Natural killer cell treated with Interleukin-12 subunit alpha and Interleukin-12 subunit beta and Interleukin-15 and Interleukin-18, amount 100 ng/mL, for 72 hours (primary cell): Measurements from ENCODE around the gene DLG2. TPM values are rescaled to one million over a fixed set of nuclear protein-coding genes. Genes with fewer than 3 reads are reported as not detected.

Experiments
- ATAC-seq, 2 donors: fragments of 150-1000 bp; cut with Tn5 transposase in 1 of 2; sonication (Bioruptor Pico), chemical (Tn5 transposase) in 1 of 2; 2 replicates each; pipeline ENCODE4 v1.10.0; 2021
- DNase-seq: peaks from one replicate; pipeline ENCODE4 v3.0.0; 2022; ENCODE audit warnings: low spot score
- H3K27ac Mint-ChIP-seq, 2 donors: 1 replicate in 1 of 2; 2 replicates in 1 of 2; pipeline ENCODE4 v1.8.0; 2022; ENCODE audit warnings: mixed read lengths in 2 of 2, mild to moderate bottlenecking in 1 of 2, moderate library complexity in 1 of 2
- H3K27me3 Mint-ChIP-seq, 2 donors: 1 replicate in 1 of 2; 2 replicates in 1 of 2; pipeline ENCODE4 v1.8.0; 2022; ENCODE audit warnings: mixed read lengths in 2 of 2
- H3K36me3 Mint-ChIP-seq: one replicate; pipeline ENCODE4 v1.8.0; 2022; ENCODE audit warnings: mixed read lengths
- H3K4me1 Mint-ChIP-seq, 2 donors: 1 replicate in 1 of 2; 2 replicates in 1 of 2; pipeline ENCODE4 v1.8.0; 2022; ENCODE audit warnings: low read depth in 2 of 2, mixed read lengths in 2 of 2, mild to moderate bottlenecking in 1 of 2
- H3K4me3 Mint-ChIP-seq: one replicate; pipeline ENCODE4 v1.8.0; 2022; ENCODE audit warnings: mixed read lengths
- H3K9me3 Mint-ChIP-seq: 2 replicates; pipeline ENCODE4 v1.8.0; 2022; ENCODE audit warnings: mixed read lengths
- total RNA-seq, 2 donors: library from RNA; stranded (reverse); gene quantifications; one replicate each; pipeline ENCODE4 v1.2.3, GENCODE V29; 2022

The DLG2 gene
- total RNA-seq, 2 donors from 2014 or later: 1.1 to 1.7 TPM

GRCh38 chr11:84438565-84438964 lies 1188.6 kb downstream of the DLG2 start:
- no peak overlapping the region for H3K4me3 Mint-ChIP-seq
- H3K36me3 Mint-ChIP-seq: no peaks in the 10 kb centered on the region
- ATAC-seq (no peak), DNase-seq (no peak)
- H3K27me3 Mint-ChIP-seq: no peaks in the 10 kb centered on the region
- peaks cover 10% of the 10 kb centered on the region for H3K9me3 Mint-ChIP-seq
- no peaks in the 10 kb centered on the region for H3K4me1 Mint-ChIP-seq
- no peak overlapping the region for H3K27ac Mint-ChIP-seq

- H3K27ac Mint-ChIP-seq: no peak overlapping the region
- no peak overlapping the region for H3K4me3 Mint-ChIP-seq
- H3K27me3 Mint-ChIP-seq: no peaks in the 10 kb centered on the region
- no peaks in the 10 kb centered on the region for H3K4me1 Mint-ChIP-seq
- H3K36me3 Mint-ChIP-seq: no peaks in the 10 kb centered on the region
- DNase-seq (no peak), ATAC-seq (no peak)
- H3K9me3 Mint-ChIP-seq: peaks cover 10% of the 10 kb centered on the region
Measured at GRCh38 chr11:84437071-84437980, 1189.8 kb downstream of the DLG2 start.

DNA sequence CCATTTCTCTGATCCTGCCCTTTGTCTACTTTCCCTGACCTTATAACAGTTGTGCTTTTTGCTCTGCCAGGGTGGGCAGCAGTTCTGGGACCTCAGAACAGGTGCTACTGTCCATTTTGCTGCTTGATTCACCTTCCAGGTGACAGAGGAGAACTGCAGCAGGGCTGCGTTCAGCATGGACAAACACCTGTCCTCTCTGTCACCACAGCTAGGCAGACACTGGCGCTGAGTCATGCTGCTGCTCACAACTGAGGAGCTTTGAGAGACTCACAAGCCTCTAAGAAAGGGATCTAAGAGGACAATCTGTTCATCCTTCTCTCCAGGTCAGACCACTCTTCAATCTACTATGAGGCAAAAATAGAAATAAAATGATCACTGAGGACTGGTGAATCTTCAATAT lies 1196.5 kb downstream of the DLG2 start:
- H3K9me3 Mint-ChIP-seq: peaks cover 12% of the 10 kb centered on the region
- H3K27me3 Mint-ChIP-seq: no peaks in the 10 kb centered on the region
- H3K4me3 Mint-ChIP-seq: no peak overlapping the region
- no peak overlapping the region for H3K27ac Mint-ChIP-seq
- no peaks in the 10 kb centered on the region for H3K4me1 Mint-ChIP-seq
- ATAC-seq: no peak
- no peaks in the 10 kb centered on the region for H3K36me3 Mint-ChIP-seq
- no peak for DNase-seq

DNA sequence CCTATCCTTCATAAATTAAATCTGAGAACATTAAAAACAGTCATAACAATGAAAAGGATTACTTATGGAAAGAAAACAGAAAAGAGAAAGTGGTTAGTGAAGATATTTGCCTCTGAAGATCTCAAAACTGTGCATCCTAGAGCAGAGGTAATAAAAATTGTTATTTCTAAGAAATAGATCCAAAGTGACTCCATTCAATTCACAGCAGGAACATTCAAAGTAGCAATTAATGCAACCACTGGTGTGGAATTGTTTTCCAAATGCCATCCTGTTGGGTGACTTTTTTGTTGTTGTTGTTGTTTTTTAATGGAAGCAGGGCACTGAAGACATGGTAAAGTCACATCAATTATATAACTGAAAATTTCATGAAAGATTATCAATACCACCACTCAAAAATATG lies 1201.5 kb downstream of the DLG2 start:
- ATAC-seq: no peak
- no peak for DNase-seq
- H3K4me1 Mint-ChIP-seq: no peaks in the 10 kb centered on the region
- no peaks in the 10 kb centered on the region for H3K27me3 Mint-ChIP-seq
- H3K27ac Mint-ChIP-seq: no peak overlapping the region
- H3K4me3 Mint-ChIP-seq: no peak overlapping the region
- H3K36me3 Mint-ChIP-seq: peaks cover 6% of the 10 kb centered on the region
- H3K9me3 Mint-ChIP-seq: peaks cover 8% of the 10 kb centered on the region

- H3K27me3 Mint-ChIP-seq: no peaks in the 10 kb centered on the region
- H3K36me3 Mint-ChIP-seq: peaks cover 6% of the 10 kb centered on the region
- peaks cover 10% of the 10 kb centered on the region for H3K9me3 Mint-ChIP-seq
- no peak overlapping the region for H3K4me3 Mint-ChIP-seq
- no peaks in the 10 kb centered on the region for H3K4me1 Mint-ChIP-seq
- ATAC-seq (no peak), DNase-seq (no peak)
- no peak overlapping the region for H3K27ac Mint-ChIP-seq
Measured at GRCh38 chr11:84420271-84420670, 1206.9 kb downstream of the DLG2 start.

DNA sequence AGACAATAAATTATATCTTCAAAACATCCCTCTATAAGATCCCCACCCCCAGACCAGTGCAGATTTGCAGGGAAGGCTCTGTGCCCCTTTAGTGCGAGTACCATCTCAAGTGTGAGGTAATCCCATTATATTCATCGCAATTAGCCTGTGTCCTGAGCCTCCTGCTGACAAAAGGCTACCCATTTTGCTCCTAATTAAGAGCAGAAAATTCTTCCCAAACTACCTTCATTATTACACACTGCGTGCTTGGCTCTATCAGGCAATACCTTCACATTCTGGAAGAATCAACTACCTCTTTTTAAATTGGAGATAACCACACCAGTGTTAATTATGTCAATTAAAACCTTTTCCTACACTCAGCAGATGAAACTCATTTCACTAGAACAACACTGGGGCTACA lies 1207.5 kb downstream of the DLG2 start:
- H3K27me3 Mint-ChIP-seq: no peaks in the 10 kb centered on the region
- no peak for ATAC-seq
- H3K27ac Mint-ChIP-seq: no peak overlapping the region
- DNase-seq: no peak
- peaks cover 10% of the 10 kb centered on the region for H3K9me3 Mint-ChIP-seq
- H3K4me1 Mint-ChIP-seq: no peaks in the 10 kb centered on the region
- peaks cover 6% of the 10 kb centered on the region for H3K36me3 Mint-ChIP-seq
- no peak overlapping the region for H3K4me3 Mint-ChIP-seq

GRCh38 chr11:84414920-84415319 lies 1212.2 kb downstream of the DLG2 start:
- Mint-ChIP-seq H3K9me3 (peaks cover 18% of the 10 kb centered on the region), H3K27ac (no peak overlapping the region), H3K4me1 (no peaks in the 10 kb centered on the region), H3K36me3 (no peaks in the 10 kb centered on the region), H3K4me3 (no peak overlapping the region), H3K27me3 (no peaks in the 10 kb centered on the region)
- no peak for DNase-seq
- no peak for ATAC-seq

- H3K4me1 Mint-ChIP-seq: no peaks in the 10 kb centered on the region
- H3K9me3 Mint-ChIP-seq: peaks cover 16% of the 10 kb centered on the region
- H3K4me3 Mint-ChIP-seq: no peak overlapping the region
- H3K36me3 Mint-ChIP-seq: no peaks in the 10 kb centered on the region
- H3K27ac Mint-ChIP-seq: no peak overlapping the region
- DNase-seq (no peak), ATAC-seq (no peak)
- no peaks in the 10 kb centered on the region for H3K27me3 Mint-ChIP-seq
Measured at GRCh38 chr11:84413549-84413948, 1213.6 kb downstream of the DLG2 start.

DNA sequence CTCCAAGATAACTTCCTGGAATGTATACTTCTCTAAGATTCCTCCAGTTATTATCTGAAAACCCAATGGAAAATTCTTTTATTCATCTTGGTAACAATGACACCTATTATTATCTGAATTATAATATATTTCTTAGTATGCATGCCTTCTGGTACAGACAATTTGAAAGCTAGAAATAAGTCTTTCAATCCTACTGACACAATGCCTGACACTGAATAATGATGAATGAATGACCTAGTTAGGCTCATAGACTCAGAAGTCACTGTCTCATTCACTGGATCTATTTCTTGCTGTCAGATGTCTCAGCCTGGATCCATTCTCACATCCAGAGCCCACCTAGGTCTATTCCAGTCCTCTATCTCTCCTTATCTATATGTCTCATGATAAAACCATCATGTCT lies 1214.3 kb downstream of the DLG2 start:
- H3K27ac Mint-ChIP-seq: no peak overlapping the region
- H3K36me3 Mint-ChIP-seq: no peaks in the 10 kb centered on the region
- peaks cover 16% of the 10 kb centered on the region for H3K9me3 Mint-ChIP-seq
- no peaks in the 10 kb centered on the region for H3K4me1 Mint-ChIP-seq
- no peaks in the 10 kb centered on the region for H3K27me3 Mint-ChIP-seq
- DNase-seq (no peak), ATAC-seq (no peak)
- H3K4me3 Mint-ChIP-seq: no peak overlapping the region

GRCh38 chr11:84408946-84409411 lies 1218.2 kb downstream of the DLG2 start:
- H3K27me3 Mint-ChIP-seq: no peaks in the 10 kb centered on the region
- H3K27ac Mint-ChIP-seq: no peak overlapping the region
- H3K36me3 Mint-ChIP-seq: no peaks in the 10 kb centered on the region
- no peak overlapping the region for H3K4me3 Mint-ChIP-seq
- peaks cover 29% of the 10 kb centered on the region for H3K9me3 Mint-ChIP-seq
- no peak for DNase-seq
- no peak for ATAC-seq
- no peaks in the 10 kb centered on the region for H3K4me1 Mint-ChIP-seq

DNA sequence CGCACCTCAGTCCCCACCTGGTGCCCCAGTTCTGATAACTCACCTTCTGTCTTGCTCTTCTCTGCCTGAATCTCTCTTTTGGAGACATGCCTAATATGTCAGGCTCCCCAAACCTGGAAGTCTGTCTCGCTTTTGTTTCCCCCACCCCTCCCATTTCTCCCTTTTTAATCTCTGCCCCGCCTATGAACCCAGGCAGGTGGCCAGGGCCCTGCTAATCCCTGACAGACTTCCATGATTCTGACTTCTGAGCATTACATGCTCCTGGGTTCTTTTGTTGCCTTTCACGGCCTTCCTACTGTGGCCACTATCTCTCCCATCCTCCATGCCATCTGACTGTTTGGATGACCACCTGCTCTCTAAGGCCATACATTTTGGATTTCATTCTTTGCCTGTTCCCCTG lies 1220.1 kb downstream of the DLG2 start:
- Mint-ChIP-seq H3K27ac (no peak overlapping the region), H3K4me3 (no peak overlapping the region), H3K4me1 (no peaks in the 10 kb centered on the region), H3K27me3 (no peaks in the 10 kb centered on the region), H3K36me3 (no peaks in the 10 kb centered on the region), H3K9me3 (peaks cover 27% of the 10 kb centered on the region)
- no peak for ATAC-seq
- DNase-seq: no peak

DNA sequence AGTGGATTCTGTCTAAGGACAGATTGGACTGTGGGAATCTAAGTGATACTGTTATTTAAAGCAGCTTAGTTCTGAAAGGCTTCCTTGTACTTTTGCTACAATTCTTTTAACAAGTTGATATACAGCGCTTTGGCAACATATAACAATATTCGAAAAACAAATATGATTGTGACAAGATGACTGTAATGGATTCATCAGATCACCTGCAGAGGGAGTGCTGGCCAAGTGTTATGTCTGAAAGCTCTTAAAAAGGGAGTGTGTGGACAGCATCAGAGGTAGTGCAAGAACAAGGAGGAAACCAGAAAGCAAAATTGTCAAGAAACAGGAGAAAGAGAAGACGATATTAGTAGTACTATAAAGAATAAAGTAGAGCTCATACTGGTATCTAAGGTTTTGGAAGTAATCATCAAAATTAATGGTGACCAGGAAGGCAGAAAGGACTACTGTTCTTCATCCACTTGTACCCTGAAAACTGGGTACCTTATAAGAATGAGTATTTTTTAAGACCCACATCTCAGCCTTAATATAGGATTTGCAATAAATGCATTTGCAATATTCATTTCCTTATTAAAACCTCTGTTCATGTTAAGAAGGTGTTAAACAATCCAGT lies 1229.0 kb downstream of the DLG2 start:
- no peaks in the 10 kb centered on the region for H3K4me1 Mint-ChIP-seq
- ATAC-seq (no peak), DNase-seq (no peak)
- H3K27me3 Mint-ChIP-seq: no peaks in the 10 kb centered on the region
- H3K36me3 Mint-ChIP-seq: no peaks in the 10 kb centered on the region
- H3K4me3 Mint-ChIP-seq: no peak overlapping the region
- peaks cover 6% of the 10 kb centered on the region for H3K9me3 Mint-ChIP-seq
- no peak overlapping the region for H3K27ac Mint-ChIP-seq

DNA sequence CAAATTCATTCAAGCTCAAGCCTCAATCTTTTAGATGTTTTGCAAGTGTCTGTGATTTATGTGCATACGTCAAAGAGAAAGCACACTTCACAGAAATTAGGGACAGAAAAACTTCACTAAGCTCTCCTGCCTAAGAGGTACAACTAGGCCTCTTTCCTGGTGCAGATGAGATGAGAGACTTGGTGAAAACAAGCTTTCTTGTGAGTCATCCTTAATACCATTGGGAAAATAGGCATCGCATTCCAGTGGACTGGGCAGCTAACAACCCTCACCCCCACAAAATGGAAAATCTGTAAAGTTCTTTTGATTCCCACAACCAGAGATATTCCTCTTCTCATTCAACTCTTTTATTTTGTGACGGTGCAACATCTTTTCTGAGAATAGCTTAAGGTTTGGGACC lies 1230.6 kb downstream of the DLG2 start:
- ATAC-seq: no peak
- Mint-ChIP-seq H3K27me3 (no peaks in the 10 kb centered on the region), H3K4me3 (no peak overlapping the region), H3K27ac (no peak overlapping the region), H3K9me3 (peaks cover 6% of the 10 kb centered on the region), H3K36me3 (no peaks in the 10 kb centered on the region), H3K4me1 (no peaks in the 10 kb centered on the region)
- DNase-seq: no peak

GRCh38 chr11:84390441-84391078 lies 1236.6 kb downstream of the DLG2 start:
- peaks cover 4% of the 10 kb centered on the region for H3K9me3 Mint-ChIP-seq
- no peaks in the 10 kb centered on the region for H3K36me3 Mint-ChIP-seq
- no peak for DNase-seq
- no peak for ATAC-seq
- H3K4me3 Mint-ChIP-seq: no peak overlapping the region
- H3K27ac Mint-ChIP-seq: no peak overlapping the region
- no peaks in the 10 kb centered on the region for H3K4me1 Mint-ChIP-seq
- no peaks in the 10 kb centered on the region for H3K27me3 Mint-ChIP-seq
